SU-DHL-6 (cell line): ENCODE results near the gene PPL.

ENCODE experiments used
- H2AFZ ChIP-seq: fragments of 200-600 bp; sonication (generic); 2 replicates; pipeline ENCODE4 v1.6.1; 2014; ENCODE audit warnings: low read depth, mild to moderate bottlenecking, moderate library complexity, mixed read lengths, antibody characterized with exemption, low read length; ENCODE audit not compliant: severe bottlenecking
- H3F3A ChIP-seq: fragments of 200-600 bp; shearing (Covaris generic); 2 replicates; pipeline ENCODE4 v1.6.0; 2016; ENCODE audit warnings: antibody characterized with exemption, mild to moderate bottlenecking; ENCODE audit not compliant: insufficient read depth
- H3K27ac ChIP-seq: fragments of 200-600 bp; sonication (generic); 2 replicates; pipeline ENCODE4 v1.5.1; 2016; ENCODE audit warnings: low read depth, mild to moderate bottlenecking, low read length, moderate library complexity, mixed read lengths
- H3K27me3 ChIP-seq: fragments of 200-600 bp; sonication (generic), shearing (Covaris generic); 2 replicates; pipeline ENCODE4 v1.6.0; 2014; ENCODE audit warnings: mild to moderate bottlenecking, low read length
- H3K36me3 ChIP-seq: fragments of 200-600 bp; sonication (generic); 2 replicates; pipeline ENCODE4 v1.6.1; 2014; ENCODE audit warnings: mild to moderate bottlenecking, low read length, mixed read lengths
- H3K4me2 ChIP-seq: fragments of 300-600, 200-600 bp; shearing (Covaris generic), sonication (generic); 2 replicates; pipeline ENCODE4 v1.6.0; 2014; ENCODE audit warnings: low read length, low read depth, mild to moderate bottlenecking; ENCODE audit not compliant: poor library complexity, severe bottlenecking
- H3K4me3 ChIP-seq: fragments of 200-600 bp; sonication (generic); 2 replicates; pipeline ENCODE4 v1.5.1; 2014; ENCODE audit warnings: antibody characterized with exemption, low read length, mild to moderate bottlenecking, mixed read lengths; ENCODE audit not compliant: insufficient read depth, poor library complexity, severe bottlenecking
- H3K79me2 ChIP-seq: fragments of 200-600 bp; sonication (generic); 2 replicates; pipeline ENCODE4 v1.6.1; 2014; ENCODE audit warnings: mild to moderate bottlenecking, low read length, moderate library complexity; ENCODE audit not compliant: insufficient read depth
- H3K9ac ChIP-seq: fragments of 200-600 bp; sonication (generic); 2 replicates; pipeline ENCODE4 v1.7.0; 2014; ENCODE audit warnings: mild to moderate bottlenecking, low read length
- H3K9me2 ChIP-seq: fragments of 200-600 bp; sonication (generic); replicated peaks from 2 replicates; pipeline ENCODE4 v1.6.1; 2014; ENCODE audit warnings: low read length; ENCODE audit not compliant: insufficient read depth
- H3K9me3 ChIP-seq: fragments of 200-600 bp; sonication (generic); 2 replicates; pipeline ENCODE4 v1.6.1; 2014; ENCODE audit warnings: low read length, mixed read lengths; ENCODE audit not compliant: insufficient read depth
- H4K20me1 ChIP-seq: fragments of 200-600 bp; sonication (generic); 2 replicates; pipeline ENCODE4 v1.6.1; 2014; ENCODE audit warnings: low read depth, mild to moderate bottlenecking, antibody characterized with exemption, low read length, moderate library complexity, mixed read lengths
- CTCF ChIP-seq: fragments of 200-600 bp; sonication (generic); IDR thresholded peaks from one replicate; pipeline ENCODE4 v1.5.1; 2017; ENCODE audit warnings: antibody characterized with exemption, mild to moderate bottlenecking, low read length, moderate library complexity; ENCODE audit not compliant: insufficient read depth, poor library complexity, severe bottlenecking
- EZH2phosphoT487 ChIP-seq: fragments of 200-600 bp; sonication (generic), shearing (Covaris generic); conservative IDR thresholded peaks from 2 replicates; pipeline ENCODE4 v1.6.1; 2018; ENCODE audit warnings: mild to moderate bottlenecking, antibody characterized with exemption, low read length, moderate library complexity, mixed read lengths

The PPL gene

DNA sequence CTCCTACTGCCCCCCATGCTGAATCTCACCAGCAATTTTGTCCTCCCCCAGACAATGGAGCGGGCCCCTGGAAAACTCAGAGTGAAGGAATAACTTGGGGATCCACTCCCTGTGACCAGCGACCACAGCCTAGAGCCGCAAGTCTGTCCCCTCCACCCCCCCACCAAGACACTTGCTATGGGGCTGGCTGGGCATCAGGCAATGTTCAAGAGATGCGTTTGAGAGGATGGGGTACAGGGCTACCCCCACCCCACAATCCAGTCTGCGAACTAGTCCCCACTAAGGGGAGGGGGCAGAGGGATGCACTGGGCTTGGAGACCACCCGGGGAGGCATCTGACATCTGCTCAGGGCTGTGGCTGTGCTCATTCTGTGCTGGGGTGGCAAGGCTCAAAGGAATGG is 2.4 kb downstream of the PPL start:
- Histone ChIP-seq H3K36me3 (no peaks in the 10 kb centered on the region), H3K9me2 (no peaks in the 10 kb centered on the region), H3K27me3 (no peaks in the 10 kb centered on the region), H3F3A (no peaks in the 10 kb centered on the region), H3K4me3 (no peak overlapping the region), H3K9me3 (no peaks in the 10 kb centered on the region), H3K27ac (no peak overlapping the region), H3K4me2 (no peak overlapping the region), H2AFZ (no peak overlapping the region), H4K20me1 (no peaks in the 10 kb centered on the region), H3K79me2 (no peaks in the 10 kb centered on the region), H3K9ac (no peak overlapping the region)
- TF ChIP-seq CTCF (no peak), EZH2phosphoT487 (no peak)

- Histone ChIP-seq H3K9me3 (no peaks in the 10 kb centered on the region), H4K20me1 (no peaks in the 10 kb centered on the region), H3K79me2 (no peaks in the 10 kb centered on the region), H2AFZ (no peak overlapping the region), H3K27me3 (no peaks in the 10 kb centered on the region), H3K27ac (no peak overlapping the region), H3K4me3 (no peak overlapping the region), H3K36me3 (no peaks in the 10 kb centered on the region), H3K9ac (no peak overlapping the region), H3K4me2 (no peak overlapping the region), H3F3A (no peaks in the 10 kb centered on the region), H3K9me2 (no peaks in the 10 kb centered on the region)
- TF ChIP-seq EZH2phosphoT487 (no peak), CTCF (no peak)
Observed at GRCh38 chr16:4933871-4934395, 3.0 kb downstream of the PPL start.

DNA sequence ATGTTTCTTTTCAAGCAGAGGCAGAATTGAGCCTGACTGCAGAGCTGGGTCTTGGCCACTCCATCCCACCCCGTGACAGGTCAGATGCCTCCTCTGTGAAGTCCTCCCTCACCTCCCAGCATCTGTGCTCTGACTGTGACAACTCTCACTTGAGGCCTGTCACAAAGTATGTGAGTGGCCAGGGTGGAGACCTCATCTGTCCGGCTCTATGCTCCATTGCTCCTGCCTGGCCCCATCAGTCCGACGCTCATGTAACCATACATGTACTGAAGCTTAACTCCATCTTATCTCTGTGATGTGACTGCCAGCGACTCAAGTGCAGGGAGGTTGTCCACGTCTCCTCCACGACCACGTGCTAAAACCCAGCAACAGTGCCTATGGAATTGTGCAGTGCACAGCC is 3.5 kb downstream of the PPL start:
- no peak overlapping the region for H3K4me2 ChIP-seq
- TF ChIP-seq EZH2phosphoT487 (no peak), CTCF (no peak)
- no peaks in the 10 kb centered on the region for H3K79me2 ChIP-seq
- no peaks in the 10 kb centered on the region for H3F3A ChIP-seq
- no peaks in the 10 kb centered on the region for H3K9me2 ChIP-seq
- H3K4me3 ChIP-seq, result no peak overlapping the region
- no peak overlapping the region for H2AFZ ChIP-seq
- H3K27me3 ChIP-seq, result no peaks in the 10 kb centered on the region
- no peaks in the 10 kb centered on the region for H3K9me3 ChIP-seq
- no peaks in the 10 kb centered on the region for H3K36me3 ChIP-seq
- no peak overlapping the region for H3K9ac ChIP-seq
- no peaks in the 10 kb centered on the region for H4K20me1 ChIP-seq
- no peak overlapping the region for H3K27ac ChIP-seq
